PC-9 (cell line): Measurements from ENCODE around the gene GLRX. TPM values are rescaled to one million over a fixed set of nuclear protein-coding genes. Genes with fewer than 3 reads are reported as not detected.
A peak's percentile ranks its signal among the peaks of the same experiment; 100 is the strongest.

ENCODE experiments used
- BruUV-seq: library from RNA; stranded (reverse); fragments of 400-500 nt; replicated peaks from 2 replicates; lab custom pipeline; 2021; lab: Mats Ljungman, UMichigan
- CTCF ChIA-PET: fragments of 300-600 bp; sonication (Branson Sonifier 250); formaldehyde crosslinking; loops from one replicate; lab custom pipeline; 2022; ENCODE audit warnings: antibody characterized with exemption; lab: Charles Lee
- POLR2A ChIA-PET: fragments of 300-600 bp; sonication (Branson Sonifier 250); formaldehyde crosslinking; loops from one replicate; lab custom pipeline; 2022; ENCODE audit warnings: antibody characterized with exemption; ENCODE audit not compliant: unreplicated experiment; lab: Charles Lee
- DNase-seq, 2 experiments: peaks; one replicate each; pipeline versions ENCODE4 v3.0.0 to v3.0.0-alpha.2; 2015 to 2022; ENCODE audit warnings: mixed read lengths in 1 of 2
- H2AFZ ChIP-seq: fragments of 200-600 bp; sonication (generic); 2 replicates; pipeline ENCODE4 v1.8.1; 2017; ENCODE audit warnings: antibody characterized with exemption
- H3F3A ChIP-seq: fragments of 200-600 bp; sonication (generic); 2 replicates; pipeline ENCODE4 v1.8.1; 2017; ENCODE audit warnings: antibody characterized with exemption, mild to moderate bottlenecking, low read depth; ENCODE audit not compliant: insufficient read depth
- H3K27ac ChIP-seq: fragments of 200-600 bp; sonication (generic); 2 replicates; pipeline ENCODE4 v1.6.1; 2016; ENCODE audit warnings: mixed run types
- H3K27me3 ChIP-seq: fragments of 200-600 bp; sonication (generic); 2 replicates; pipeline ENCODE4 v1.6.1; 2016; ENCODE audit warnings: low read depth, mixed run types; ENCODE audit not compliant: insufficient read depth
- H3K36me3 ChIP-seq: fragments of 200-600 bp; sonication (generic); 2 replicates; pipeline ENCODE4 v1.6.1; 2016; ENCODE audit warnings: low read depth, mixed run types
- H3K4me1 ChIP-seq: fragments of 200-600 bp; sonication (generic); replicated peaks from 2 replicates; pipeline ENCODE4 v1.6.1; 2016; ENCODE audit warnings: mixed run types; ENCODE audit not compliant: insufficient read depth
- H3K4me2 ChIP-seq: fragments of 200-600 bp; sonication (generic); 2 replicates; pipeline ENCODE4 v1.6.1; 2017; ENCODE audit warnings: mixed run types
- H3K4me3 ChIP-seq: fragments of 200-600 bp; sonication (generic); 2 replicates; pipeline ENCODE4 v1.6.1; 2016; ENCODE audit warnings: mixed run types
- H3K79me2 ChIP-seq: fragments of 200-600 bp; sonication (generic); 2 replicates; pipeline ENCODE4 v1.6.1; 2017; ENCODE audit warnings: low read depth, mixed run types
- H3K9me2 ChIP-seq: fragments of 200-600 bp; sonication (generic); 2 replicates; pipeline ENCODE4 v1.8.1; 2017; ENCODE audit warnings: mild to moderate bottlenecking; ENCODE audit not compliant: insufficient read depth
- H3K9me3 ChIP-seq: fragments of 200-600 bp; sonication (generic); 2 replicates; pipeline ENCODE4 v1.8.1; 2016; ENCODE audit warnings: low read depth; ENCODE audit not compliant: insufficient read depth
- H4K20me1 ChIP-seq: fragments of 200-600 bp; sonication (generic); 2 replicates; pipeline ENCODE4 v1.8.1; 2017; ENCODE audit not compliant: insufficient read depth
- CTCF ChIP-seq: fragments of 200-600 bp; sonication (generic); conservative IDR thresholded peaks from 2 replicates; pipeline ENCODE4 v1.6.1; 2017; ENCODE audit warnings: mixed run types, antibody characterized with exemption, mild to moderate bottlenecking, moderate library complexity
- EZH2 ChIP-seq: fragments of 200-600 bp; sonication (generic); IDR thresholded peaks from 2 replicates; pipeline ENCODE4 v1.8.0; 2017; ENCODE audit warnings: antibody characterized with exemption, low read depth
- intact Hi-C: fragments of 100-400 bp; cut with micrococcal nuclease; formaldehyde crosslinking; loops from one replicate; pipeline ENCODE4 v1.10.0; 2022; ENCODE audit not compliant: unreplicated experiment
- total RNA-seq: library from RNA; stranded (reverse); gene quantifications from 2 replicates; pipeline ENCODE4 v1.2.3, GENCODE V29; 2021

GLRX gene
- total RNA-seq, 1 experiment from 2014 or later = 25.5 TPM

- H3K27me3 ChIP-seq = no peaks in the 10 kb centered on the region
- peak; percentile 37 to 82 for DNase-seq
- intact Hi-C loops = loop anchor here (5.0 to 10.0 kb wide), 2 partner anchors 285 to 557 kb away; partner anchors contain the start of genes ARSK and MCTP1
- BruUV-seq = TSS peak; percentile 49
- no peaks in the 10 kb centered on the region for H3K9me2 ChIP-seq
- H3K27ac ChIP-seq = peak overlapping the region; percentile 75
- POLR2A ChIA-PET = interaction anchor here (0.6 kb wide), 2 partner anchors 18 to 221 kb away, joined by 4 to 9 read pairs; no protein-coding TSS in a partner anchor
- H3K4me2 ChIP-seq = peak overlapping the region; percentile 1
- TF ChIP-seq CTCF = no peak
- H3K4me1 ChIP-seq = peaks cover 30% of the 10 kb centered on the region
- H3K4me3 ChIP-seq = no peak overlapping the region
- CTCF ChIA-PET = no interaction called here
- no peaks in the 10 kb centered on the region; the same call in 1 of the 2 replicates for H3K9me3 ChIP-seq
- no peaks in the 10 kb centered on the region for H3K36me3 ChIP-seq
- no peaks in the 10 kb centered on the region; the same call in 1 of the 2 replicates for H3F3A ChIP-seq
- no peak overlapping the region for H2AFZ ChIP-seq
- H4K20me1 ChIP-seq = no peaks in the 10 kb centered on the region
- H3K79me2 ChIP-seq = no peaks in the 10 kb centered on the region
Measured at GRCh38 chr5:95841914-95842812, 19.6 kb upstream of the GLRX start.

GRCh38 chr5:95840956-95841705 lies 18.6 kb upstream of the GLRX start:
- H3K79me2 ChIP-seq = no peaks in the 10 kb centered on the region
- no peaks in the 10 kb centered on the region for H3K36me3 ChIP-seq
- ChIA-PET POLR2A (no interaction called here), CTCF (interaction anchor here (0.6 kb wide), 2 partner anchors 34 to 194 kb away, joined by 3 read pairs; no protein-coding TSS in a partner anchor)
- H3K9me3 ChIP-seq = no peaks in the 10 kb centered on the region; the same call in 1 of the 2 replicates
- TSS peak; percentile 63 for BruUV-seq
- H2AFZ ChIP-seq = no peak overlapping the region
- H3F3A ChIP-seq = peaks cover 8% of the 10 kb centered on the region; the same call in 1 of the 2 replicates
- no peak overlapping the region for H3K4me3 ChIP-seq
- peaks cover 39% of the 10 kb centered on the region for H3K4me1 ChIP-seq
- no peak for DNase-seq
- intact Hi-C loops = loop anchor here (5.0 to 10.0 kb wide), 2 partner anchors 284 to 556 kb away; partner anchors contain the start of genes ARSK and MCTP1
- TF ChIP-seq CTCF = no peak
- TF ChIP-seq EZH2 = no peak
- H4K20me1 ChIP-seq = no peaks in the 10 kb centered on the region
- H3K4me2 ChIP-seq = no peak overlapping the region
- peak overlapping the region; percentile 75 for H3K27ac ChIP-seq
- H3K27me3 ChIP-seq = no peaks in the 10 kb centered on the region
- no peaks in the 10 kb centered on the region for H3K9me2 ChIP-seq

GRCh38 chr5:95839658-95840057 lies 17.1 kb upstream of the GLRX start:
- H3K27me3 ChIP-seq = no peaks in the 10 kb centered on the region
- TF ChIP-seq CTCF (no peak), EZH2 (no peak)
- ChIA-PET POLR2A (no interaction called here), CTCF (no interaction called here)
- no peak overlapping the region for H3K4me2 ChIP-seq
- no peak overlapping the region for H2AFZ ChIP-seq
- H3K27ac ChIP-seq = no peak overlapping the region
- H3K36me3 ChIP-seq = no peaks in the 10 kb centered on the region
- no TSS peak for BruUV-seq
- intact Hi-C loops = loop anchor here (5.0 to 10.0 kb wide), 3 partner anchors 127 to 555 kb away; partner anchors contain the start of genes ARSK and MCTP1
- H4K20me1 ChIP-seq = no peaks in the 10 kb centered on the region
- DNase-seq = no peak
- H3F3A ChIP-seq = peaks cover 12% of the 10 kb centered on the region; the same call in 1 of the 2 replicates
- H3K9me3 ChIP-seq = no peaks in the 10 kb centered on the region; the same call in 1 of the 2 replicates
- no peaks in the 10 kb centered on the region for H3K9me2 ChIP-seq
- peaks cover 52% of the 10 kb centered on the region for H3K4me1 ChIP-seq
- no peaks in the 10 kb centered on the region for H3K79me2 ChIP-seq
- no peak overlapping the region for H3K4me3 ChIP-seq
